Prostate gland (tissue), 2 donors: ENCODE measurements around the gene NBPF9. TPM values are rescaled to one million over a fixed set of nuclear protein-coding genes. Genes with fewer than 3 reads are reported as not detected.
A peak's percentile ranks its signal among the peaks of the same experiment; 100 is the strongest.
"Not testable (repeated sequence)": the region's sequence is repeated elsewhere in the genome, so short reads cannot be mapped to it uniquely, and the experiment has no call there.

Experiments used
- DNase-seq: peaks from one replicate; pipeline ENCODE4 v3.0.0-alpha.2; 2019; ENCODE audit warnings: low spot score
- H3K27ac ChIP-seq, 2 donors: fragments of 200-600 bp; sonication (generic); 2 replicates each; pipeline ENCODE4 v1.5.1; 2017 to 2019
- H3K27me3 ChIP-seq: fragments of 200-600 bp; sonication (generic); replicated peaks from 2 replicates; pipeline ENCODE4 v1.5.1; 2019; ENCODE audit not compliant: insufficient read depth
- H3K36me3 ChIP-seq, 2 donors: fragments of 200-600 bp; sonication (generic); 1 replicate in 1 of 2; 2 replicates in 1 of 2; pipeline versions ENCODE4 v1.5.1 to v1.8.1; 2017 to 2019
- H3K4me1 ChIP-seq: fragments of 200-600 bp; sonication (generic); replicated peaks from 2 replicates; pipeline ENCODE4 v1.5.1; 2019
- H3K4me3 ChIP-seq, 2 donors: fragments of 200-600 bp; sonication (generic); 2 replicates each; pipeline ENCODE4 v1.5.1; 2017 to 2019
- H3K9me3 ChIP-seq: fragments of 200-600 bp; sonication (generic); 2 replicates; pipeline ENCODE4 v1.5.1; 2017
- WGBS: methylation state at CpG from one replicate; pipeline ENCODE4 v1.1.5; 2018; 5-methylcytosine and 5-hydroxymethylcytosine counted together
- intact Hi-C: fragments of 100-400 bp; cut with DNase I; formaldehyde crosslinking; loops from one replicate; pipeline ENCODE4 v1.14.2; 2022
- total RNA-seq, 2 donors: library from RNA; depleted of rRNA; stranded (reverse); fragments of >200 nt; gene quantifications; one replicate each; pipeline ENCODE4 v1.1.0, GENCODE V29; 2016

Gene NBPF9
- total RNA-seq, 2 donors from 2014 or later = 11.4 to 12.5 TPM

- H3K27ac ChIP-seq, H3K36me3 ChIP-seq, H3K4me1 ChIP-seq, H3K9me3 ChIP-seq, intact Hi-C loops, H3K27me3 ChIP-seq, H3K4me3 ChIP-seq: not testable (repeated sequence)
- 56% methylated on average over 4 of the region's 8 CpGs for WGBS
- peak; percentile 15 for DNase-seq
Measured at GRCh38 chr1:149098276-149098675, 5.1 kb downstream of the NBPF9 start.

DNA sequence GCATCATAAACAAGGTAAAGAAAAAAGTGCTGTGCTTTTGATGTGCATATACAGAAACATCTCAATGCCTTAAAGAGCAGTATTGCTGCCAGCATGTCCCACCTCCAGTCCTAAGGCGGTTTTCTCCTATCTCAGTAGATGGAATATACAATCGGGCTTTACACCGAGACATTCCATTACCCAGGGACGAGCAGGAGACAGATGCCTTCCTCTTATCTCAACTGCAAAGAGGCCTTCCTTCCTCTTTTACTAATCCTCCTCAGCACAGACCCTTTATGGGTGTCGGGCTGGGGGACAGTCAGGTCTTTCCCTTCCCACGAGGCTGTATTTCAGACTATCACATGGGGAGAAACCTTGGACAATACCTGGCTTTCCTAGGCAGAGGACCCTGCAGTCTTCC is 10.2 kb downstream of the NBPF9 start:
- not testable (repeated sequence) for H3K27me3 ChIP-seq, H3K36me3 ChIP-seq
- 66% methylated on average over 6 of the region's 6 CpGs for WGBS

DNA sequence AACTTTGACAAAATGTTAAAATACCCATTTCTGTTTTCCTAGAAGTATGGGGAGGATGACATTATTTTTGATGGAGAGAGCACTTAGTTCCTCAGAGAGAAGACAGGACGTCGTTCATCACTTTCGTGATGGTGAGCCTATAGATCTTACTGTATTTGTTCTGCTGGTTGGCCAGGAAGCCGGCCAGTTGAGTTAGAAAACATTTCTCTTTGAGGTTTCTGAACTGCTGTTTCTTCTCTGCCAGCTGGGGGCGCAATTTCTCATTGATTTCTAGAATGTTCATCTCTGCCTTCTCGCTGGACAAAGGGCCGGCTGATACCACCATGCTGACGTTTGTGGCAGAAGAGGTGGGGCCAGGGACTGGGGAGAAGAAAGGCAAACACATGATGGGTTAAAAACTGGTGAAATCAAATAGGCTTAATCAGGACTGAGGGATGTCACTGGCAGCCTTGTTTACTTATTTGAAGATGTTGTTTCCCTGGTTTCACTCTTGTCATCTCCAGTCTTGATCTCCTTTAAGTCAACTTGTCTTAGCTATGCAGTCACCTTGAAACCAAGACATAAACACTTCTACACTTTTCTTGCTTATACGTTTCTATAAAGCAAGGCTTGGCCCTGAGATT is 27.7 kb downstream of the NBPF9 start:
- intact Hi-C loops, H3K27me3 ChIP-seq, H3K4me3 ChIP-seq, H3K27ac ChIP-seq, H3K4me1 ChIP-seq, DNase-seq, H3K36me3 ChIP-seq, H3K9me3 ChIP-seq: not testable (repeated sequence)
- 63% methylated on average over 5 of the region's 9 CpGs for WGBS

More for the DNA sequence above, 10.2 kb downstream of the NBPF9 start:
- H3K9me3 ChIP-seq, DNase-seq, H3K4me3 ChIP-seq, H3K4me1 ChIP-seq, intact Hi-C loops, H3K27ac ChIP-seq: not testable (repeated sequence)

DNA sequence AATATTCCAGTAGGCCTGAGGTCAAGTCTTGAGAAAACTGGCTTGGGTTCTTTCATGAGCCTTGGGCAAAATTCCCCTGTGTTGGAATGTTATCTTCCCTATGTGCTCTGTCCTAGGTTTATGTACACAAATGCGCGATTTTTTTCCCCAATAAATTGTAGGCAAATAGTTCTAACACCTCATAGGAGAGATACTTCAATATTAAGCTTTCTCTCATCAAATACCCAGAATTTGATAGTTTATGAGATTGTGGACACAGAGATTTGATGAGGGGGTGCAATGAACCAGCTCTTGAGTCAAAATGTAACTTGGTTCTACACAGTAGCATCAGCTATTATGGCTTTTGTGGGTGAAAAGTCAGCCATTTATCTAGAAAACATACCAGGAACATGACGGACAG is 38.7 kb downstream of the NBPF9 start:
- DNase-seq, H3K4me3 ChIP-seq, H3K27me3 ChIP-seq, intact Hi-C loops, H3K36me3 ChIP-seq, H3K27ac ChIP-seq, H3K4me1 ChIP-seq, H3K9me3 ChIP-seq: not testable (repeated sequence)
- 54% methylated on average over 3 of the region's 3 CpGs for WGBS

- DNase-seq, H3K27ac ChIP-seq, H3K27me3 ChIP-seq, H3K9me3 ChIP-seq, H3K4me1 ChIP-seq, intact Hi-C loops, H3K36me3 ChIP-seq, H3K4me3 ChIP-seq: not testable (repeated sequence)
- 100% methylated on average over 1 of the region's 4 CpGs for WGBS
Measured at GRCh38 chr1:149043056-149043455, 60.3 kb downstream of the NBPF9 start.

GRCh38 chr1:149033916-149034315 is 69.4 kb downstream of the NBPF9 start:
- WGBS = 100% methylated on average over 1 of the region's 3 CpGs
- H3K27ac ChIP-seq, H3K27me3 ChIP-seq: not testable (repeated sequence)

GRCh38 chr1:149024327-149024726 is 79.0 kb downstream of the NBPF9 start:
- DNase-seq, H3K36me3 ChIP-seq, H3K27ac ChIP-seq, H3K4me3 ChIP-seq, H3K4me1 ChIP-seq, intact Hi-C loops, H3K27me3 ChIP-seq, H3K9me3 ChIP-seq: not testable (repeated sequence)
- 40% methylated on average over 1 of the region's 3 CpGs for WGBS

More at GRCh38 chr1:149033916-149034315, 69.4 kb downstream of the NBPF9 start:
- DNase-seq, H3K4me3 ChIP-seq, H3K36me3 ChIP-seq, intact Hi-C loops, H3K4me1 ChIP-seq, H3K9me3 ChIP-seq: not testable (repeated sequence)

GRCh38 chr1:149018577-149018976 is 84.8 kb downstream of the NBPF9 start:
- H3K27ac ChIP-seq, H3K4me3 ChIP-seq, H3K36me3 ChIP-seq, H3K4me1 ChIP-seq, DNase-seq, H3K9me3 ChIP-seq, intact Hi-C loops, H3K27me3 ChIP-seq: not testable (repeated sequence)
- WGBS = 100% methylated on average over 2 of the region's 3 CpGs

- H3K4me1 ChIP-seq, intact Hi-C loops, H3K4me3 ChIP-seq, H3K27ac ChIP-seq, H3K36me3 ChIP-seq, DNase-seq, H3K9me3 ChIP-seq, H3K27me3 ChIP-seq: not testable (repeated sequence)
- 100% methylated on average over 2 of the region's 2 CpGs for WGBS
Measured at GRCh38 chr1:149016626-149017025, 86.7 kb downstream of the NBPF9 start.

- intact Hi-C loops, H3K4me3 ChIP-seq: not testable (repeated sequence)
- 82% methylated on average over 3 of the region's 3 CpGs for WGBS
Measured at GRCh38 chr1:149015522-149015921, 87.8 kb downstream of the NBPF9 start.

GRCh38 chr1:149013513-149013912 is 89.8 kb downstream of the NBPF9 start:
- DNase-seq, H3K27ac ChIP-seq, H3K4me3 ChIP-seq, H3K36me3 ChIP-seq, intact Hi-C loops, H3K9me3 ChIP-seq, H3K27me3 ChIP-seq, H3K4me1 ChIP-seq: not testable (repeated sequence)
- 57% methylated on average over 4 of the region's 4 CpGs for WGBS

More at GRCh38 chr1:149015522-149015921, 87.8 kb downstream of the NBPF9 start:
- not testable (repeated sequence) for H3K4me1 ChIP-seq, H3K27ac ChIP-seq, H3K9me3 ChIP-seq, DNase-seq, H3K27me3 ChIP-seq, H3K36me3 ChIP-seq

GRCh38 chr1:149012599-149012998 is 90.8 kb downstream of the NBPF9 start:
- H3K4me3 ChIP-seq, H3K27ac ChIP-seq, intact Hi-C loops, H3K9me3 ChIP-seq, H3K27me3 ChIP-seq, H3K36me3 ChIP-seq, DNase-seq, H3K4me1 ChIP-seq: not testable (repeated sequence)
- 83% methylated on average over 1 of the region's 5 CpGs for WGBS

- DNase-seq, H3K36me3 ChIP-seq, H3K9me3 ChIP-seq, H3K4me3 ChIP-seq, H3K4me1 ChIP-seq, H3K27me3 ChIP-seq, H3K27ac ChIP-seq, intact Hi-C loops: not testable (repeated sequence)
- WGBS = 87% methylated on average over 3 of the region's 3 CpGs
Measured at GRCh38 chr1:149009761-149010160, 93.6 kb downstream of the NBPF9 start.
